ENCODE results near the gene ZMYM2.

Gene ZMYM2

GRCh38 chr13:20102525-20103180, 144.1 kb downstream of the ZMYM2 start:
- DNase-seq (ENCODE audit: extremely low read depth, insufficient read length) = no peak
- H3K27me3 ChIP-seq (replicated peaks; ENCODE audit: control insufficient read depth, insufficient read depth, low read length) = no peaks in the 10 kb centered on the region
- no peaks in the 10 kb centered on the region for H3K36me3 ChIP-seq (ENCODE audit: control insufficient read depth, insufficient read depth, low read length)
- no peak for TF ChIP-seq CTCF (IDR thresholded peaks at IDR 0.05; ENCODE audit: insufficient read depth, low read length, poor library complexity, severe bottlenecking)
- no peak overlapping the region for H3K4me3 ChIP-seq (replicated peaks; ENCODE audit: low read depth, low read length)

- Histone ChIP-seq H3K4me3 (replicated peaks; ENCODE audit: low read depth, low read length) (no peak overlapping the region), H3K36me3 (ENCODE audit: control insufficient read depth, insufficient read depth, low read length) (no peaks in the 10 kb centered on the region), H3K27me3 (replicated peaks; ENCODE audit: control insufficient read depth, insufficient read depth, low read length) (no peaks in the 10 kb centered on the region)
- TF ChIP-seq CTCF (IDR thresholded peaks at IDR 0.05; ENCODE audit: insufficient read depth, low read length, poor library complexity, severe bottlenecking) = no peak
- DNase-seq (ENCODE audit: extremely low read depth, insufficient read length) = no peak
Measured at GRCh38 chr13:20105161-20105689, 146.7 kb downstream of the ZMYM2 start.

- no peak for DNase-seq (ENCODE audit: extremely low read depth, insufficient read length)
- Histone ChIP-seq H3K4me3 (replicated peaks; ENCODE audit: low read depth, low read length) (no peak overlapping the region), H3K27me3 (replicated peaks; ENCODE audit: control insufficient read depth, insufficient read depth, low read length) (no peaks in the 10 kb centered on the region), H3K36me3 (ENCODE audit: control insufficient read depth, insufficient read depth, low read length) (no peaks in the 10 kb centered on the region)
- no peak for TF ChIP-seq CTCF (IDR thresholded peaks at IDR 0.05; ENCODE audit: insufficient read depth, low read length, poor library complexity, severe bottlenecking)
Measured at GRCh38 chr13:20106742-20107141, 148.2 kb downstream of the ZMYM2 start.

- DNase-seq (ENCODE audit: extremely low read depth, insufficient read length) = no peak
- no peaks in the 10 kb centered on the region for H3K27me3 ChIP-seq (replicated peaks; ENCODE audit: control insufficient read depth, insufficient read depth, low read length)
- TF ChIP-seq CTCF (IDR thresholded peaks at IDR 0.05; ENCODE audit: insufficient read depth, low read length, poor library complexity, severe bottlenecking) = no peak
- no peaks in the 10 kb centered on the region for H3K36me3 ChIP-seq (ENCODE audit: control insufficient read depth, insufficient read depth, low read length)
- H3K4me3 ChIP-seq (replicated peaks; ENCODE audit: low read depth, low read length) = no peak overlapping the region
Measured at GRCh38 chr13:20109037-20109436, 150.5 kb downstream of the ZMYM2 start.

GRCh38 chr13:20114066-20114610, 155.6 kb downstream of the ZMYM2 start:
- no peaks in the 10 kb centered on the region for H3K36me3 ChIP-seq (ENCODE audit: control insufficient read depth, insufficient read depth, low read length)
- no peak overlapping the region for H3K4me3 ChIP-seq (replicated peaks; ENCODE audit: low read depth, low read length)
- H3K27me3 ChIP-seq (replicated peaks; ENCODE audit: control insufficient read depth, insufficient read depth, low read length) = no peaks in the 10 kb centered on the region
- TF ChIP-seq CTCF (IDR thresholded peaks at IDR 0.05; ENCODE audit: insufficient read depth, low read length, poor library complexity, severe bottlenecking) = no peak
- no peak for DNase-seq (ENCODE audit: extremely low read depth, insufficient read length)
